GM21619 (cell line): Measurements from ENCODE around the gene BACE1-AS.

ENCODE experiments used
- ATAC-seq: cut with Tn5 transposase; IDR thresholded peaks from one replicate; pipeline ENCODE4 v1.9.1; 2021; ENCODE audit not compliant: unreplicated experiment

The BACE1-AS gene

GRCh38 chr11:117287668-117288067 lies 3.5 kb upstream of the BACE1-AS start:
- no peak for ATAC-seq

- no peak for ATAC-seq
These were observed 1.4 kb upstream of the BACE1-AS start for GRCh38 chr11:117289795-117290194.

- ATAC-seq, result no peak
These were observed 1.5 kb downstream of the BACE1-AS start for GRCh38 chr11:117292616-117293015.

DNA sequence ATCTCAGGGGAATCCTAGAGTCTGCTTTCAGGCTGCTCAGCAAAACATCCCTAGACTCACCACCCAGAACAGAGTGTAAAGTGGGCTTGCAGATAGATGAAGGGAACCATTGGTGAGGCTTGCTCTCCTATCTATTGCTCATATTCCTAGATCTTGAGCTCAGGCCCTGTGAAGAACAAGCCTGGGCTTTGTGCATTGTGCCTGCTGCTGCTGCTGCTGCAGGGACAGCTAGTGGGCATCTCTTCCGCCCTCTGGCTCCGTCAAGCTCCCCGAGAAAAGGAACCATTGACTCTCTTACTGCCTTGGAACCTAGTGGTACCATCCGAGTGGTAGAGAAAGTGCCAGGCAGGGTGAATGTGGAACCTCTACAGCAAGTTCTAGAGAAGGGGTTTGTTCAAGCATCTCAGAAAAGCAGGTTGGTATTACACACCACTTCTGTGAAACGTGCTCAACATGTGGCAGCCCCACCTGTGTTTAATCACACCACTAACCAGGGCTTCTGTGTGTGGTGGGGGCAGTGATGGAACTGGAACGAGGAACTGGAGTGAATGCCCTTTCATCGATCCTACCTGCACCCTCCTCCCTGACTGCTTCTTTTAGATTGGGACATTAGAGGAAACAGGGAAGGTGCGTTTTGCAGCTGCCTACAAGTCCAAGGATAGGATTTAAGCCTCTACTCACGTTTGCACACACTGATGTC lies 4.4 kb downstream of the BACE1-AS start:
- ATAC-seq, result no peak

GRCh38 chr11:117296881-117297280 lies 5.7 kb downstream of the BACE1-AS start:
- no peak for ATAC-seq

GRCh38 chr11:117298195-117298594 lies 7.0 kb downstream of the BACE1-AS start:
- ATAC-seq, result no peak

DNA sequence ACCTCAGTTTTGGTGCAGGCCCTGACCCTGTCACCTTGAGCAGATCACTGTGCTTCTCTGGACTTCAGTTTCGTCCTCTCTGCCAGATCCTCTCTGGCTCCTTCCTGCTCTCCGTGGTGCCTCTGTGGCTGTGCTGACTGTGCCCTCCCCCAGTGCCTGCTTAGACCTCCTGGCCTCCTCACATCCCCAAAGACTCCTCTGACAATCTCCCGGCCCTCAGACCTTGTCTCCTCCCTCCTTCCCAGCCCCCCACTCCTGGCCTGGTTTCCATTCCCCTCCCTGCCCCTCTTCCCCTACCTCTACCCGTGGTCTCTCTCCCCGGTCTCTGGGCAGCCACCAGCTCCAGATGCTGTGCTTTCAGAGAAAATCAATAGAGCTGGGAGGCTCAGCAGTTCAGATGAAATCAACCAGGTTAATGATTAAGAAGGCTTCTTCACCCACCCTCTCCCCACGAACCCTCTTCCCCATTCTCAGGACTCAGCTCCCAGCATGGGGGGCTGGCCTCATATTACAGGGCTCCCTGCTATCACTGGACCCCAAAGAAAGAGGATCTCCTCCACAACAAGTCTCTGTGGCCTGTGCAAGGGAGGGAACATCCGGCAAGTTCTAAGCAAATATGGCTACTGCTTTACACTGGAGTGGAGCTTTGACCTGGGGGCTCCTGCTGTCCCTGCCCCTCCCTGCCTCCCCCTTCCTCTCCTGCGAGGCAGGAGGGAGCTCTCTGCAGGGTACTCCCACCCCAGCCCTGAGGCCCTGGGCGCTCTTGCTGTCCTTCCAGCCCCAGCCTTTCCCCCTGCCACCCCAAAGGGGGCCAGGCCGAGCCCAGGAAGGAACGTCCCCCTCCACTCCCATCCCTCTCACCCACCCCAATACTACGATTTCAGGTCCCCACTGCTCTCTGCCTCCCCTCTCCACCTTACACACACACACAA lies 8.5 kb downstream of the BACE1-AS start:
- ATAC-seq, result no peak

- no peak for ATAC-seq
These were observed 9.1 kb downstream of the BACE1-AS start for GRCh38 chr11:117300283-117300663.

- ATAC-seq, result no peak
These were observed 9.6 kb downstream of the BACE1-AS start for GRCh38 chr11:117300773-117301172.

DNA sequence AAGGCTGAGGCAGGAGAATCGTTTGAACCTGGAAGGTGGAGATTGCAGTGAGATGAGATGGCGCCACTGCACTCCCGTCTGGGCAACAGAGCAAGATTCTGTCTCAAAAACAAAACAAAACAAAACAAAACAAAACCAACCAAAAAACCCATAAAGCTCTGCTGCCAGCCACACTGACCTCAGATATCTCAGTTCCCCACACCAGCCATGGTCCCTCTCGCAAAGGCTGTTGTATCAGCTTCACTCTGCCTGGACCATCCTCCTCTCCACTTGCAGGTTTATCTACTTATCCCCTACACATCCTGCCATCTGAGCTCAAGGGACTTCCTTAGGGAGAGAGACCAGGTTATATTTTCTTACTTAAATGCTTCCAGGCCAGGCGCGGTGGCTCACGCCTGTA lies 11.1 kb downstream of the BACE1-AS start:
- no peak for ATAC-seq

GRCh38 chr11:117303101-117303500 lies 12.0 kb downstream of the BACE1-AS start:
- no peak for ATAC-seq

DNA sequence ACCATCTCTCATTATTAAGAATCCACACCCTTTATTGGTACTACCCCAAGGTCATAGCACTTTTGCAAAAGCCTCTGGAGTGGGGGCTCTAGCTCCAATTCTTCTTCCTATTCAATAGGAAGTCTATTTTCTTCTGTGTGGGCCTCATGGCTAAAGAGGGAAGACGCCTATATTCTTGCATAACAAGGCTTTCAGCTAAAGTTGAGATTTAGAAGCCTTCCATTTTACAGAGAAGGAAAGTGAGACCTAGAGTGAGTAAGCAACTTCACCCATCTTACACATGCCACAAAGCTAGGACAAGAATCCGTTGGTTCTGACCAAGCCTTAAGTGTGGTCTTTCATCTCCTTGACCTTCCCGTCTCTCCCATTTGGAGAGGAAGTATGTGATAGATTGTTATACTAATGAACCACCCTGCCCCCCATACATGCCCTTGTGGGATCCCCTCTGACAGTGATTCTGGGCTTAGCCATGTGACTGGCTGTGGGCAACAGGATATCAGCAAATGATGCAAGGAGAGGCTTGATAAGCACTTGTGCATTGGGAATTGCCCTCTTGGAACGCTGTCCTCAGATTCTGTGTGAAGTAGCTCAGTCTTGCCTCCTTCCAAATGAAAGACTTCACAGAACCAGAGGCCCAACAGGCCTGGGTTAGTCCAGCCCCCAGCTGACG lies 12.6 kb downstream of the BACE1-AS start:
- no peak for ATAC-seq

- ATAC-seq, result no peak
These were observed 14.0 kb downstream of the BACE1-AS start for GRCh38 chr11:117305145-117305544.

- ATAC-seq, result no peak
These were observed 18.2 kb downstream of the BACE1-AS start for GRCh38 chr11:117309310-117309709.

GRCh38 chr11:117313091-117313490 lies 21.9 kb downstream of the BACE1-AS start:
- no peak for ATAC-seq

DNA sequence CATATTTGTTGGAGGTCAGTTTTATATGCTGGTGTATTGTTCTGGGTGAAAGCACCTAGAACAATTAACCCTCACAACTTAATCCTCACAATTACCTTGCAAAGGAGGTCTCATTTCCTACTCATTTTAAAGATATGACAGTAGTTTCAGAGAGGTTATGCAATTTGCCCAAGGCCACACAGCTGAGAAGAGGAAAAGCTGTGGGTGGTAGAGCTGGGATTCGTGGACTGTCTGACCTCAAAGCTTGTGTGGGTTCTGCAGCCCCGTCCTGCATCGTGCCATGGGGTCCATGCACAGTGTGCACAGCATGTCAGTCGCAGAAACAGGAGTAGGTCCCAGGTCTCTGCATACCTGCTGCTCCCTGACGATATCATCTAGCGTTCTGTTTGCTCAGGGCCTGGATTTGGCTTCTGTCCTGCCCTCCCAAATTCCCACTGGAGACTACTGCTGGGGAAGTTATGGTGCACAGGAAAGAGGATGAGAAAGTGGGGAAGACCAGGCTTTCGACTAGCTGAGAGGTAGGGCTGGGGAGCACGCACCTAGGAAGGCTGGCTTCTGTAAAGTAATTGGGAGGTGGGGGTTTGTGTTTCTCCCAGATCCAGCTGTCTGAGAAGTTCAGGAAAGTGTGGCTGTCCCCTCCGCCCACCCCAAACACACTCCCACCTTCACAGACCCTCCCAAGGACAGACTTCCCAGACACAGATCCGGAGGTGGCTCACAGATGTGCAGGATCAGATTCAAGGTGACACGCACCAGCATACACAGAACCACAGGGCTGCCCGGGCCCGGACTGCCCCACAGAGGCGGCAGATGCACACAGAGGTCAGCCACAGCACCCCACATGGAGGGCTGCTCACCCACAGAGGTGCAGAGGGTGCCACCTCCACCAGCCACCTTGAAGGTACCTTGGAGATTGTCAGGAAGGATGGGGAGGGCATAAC lies 23.0 kb downstream of the BACE1-AS start:
- ATAC-seq, result no peak

DNA sequence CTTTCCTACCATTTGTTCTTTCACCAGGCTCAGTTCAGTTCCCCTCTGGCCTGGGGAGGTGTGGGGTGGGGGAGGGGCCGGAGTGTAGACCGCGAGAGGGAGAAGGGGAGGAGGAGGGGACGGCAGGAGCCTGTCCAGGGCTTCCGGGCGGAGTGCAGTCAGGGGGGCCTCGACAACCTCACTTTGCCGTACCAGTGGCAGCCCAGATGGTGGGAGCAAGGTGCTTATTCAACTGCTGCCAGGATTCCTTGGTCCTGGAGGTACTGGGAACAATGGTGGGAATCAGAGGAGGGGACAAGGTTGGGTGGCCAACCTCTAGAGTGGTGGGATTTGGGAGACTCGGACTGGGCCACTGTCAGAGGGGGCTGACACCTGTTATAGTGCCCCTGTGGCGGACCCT lies 23.7 kb downstream of the BACE1-AS start:
- ATAC-seq, result no peak

- ATAC-seq, result no peak
These were observed 24.4 kb downstream of the BACE1-AS start for GRCh38 chr11:117315285-117316196.

GRCh38 chr11:117316197-117316961 lies 25.2 kb downstream of the BACE1-AS start, which contains the start of gene BACE1:
BACE1 (minus strand) TSS chr11:117316256; CDS start chr11:117315795, 461 bp downstream.
- no peak for ATAC-seq
